AG09319 (cell line): ENCODE measurements around the gene NR1H3.

Experiments used
- DNase-seq: peaks from one replicate; pipeline ENCODE4 v3.0.0-alpha.2; 2010; ENCODE audit warnings: low read depth; ENCODE audit errors: extremely low read depth
- TF ChIP-seq, protein P1 (sequence below): IDR thresholded peaks from 2 replicates; pipeline ENCODE4 v1.5.1; 2011; ENCODE audit warnings: low read depth, mild to moderate bottlenecking, inconsistent platforms, low read length, moderate library complexity

The NR1H3 gene

DNA sequence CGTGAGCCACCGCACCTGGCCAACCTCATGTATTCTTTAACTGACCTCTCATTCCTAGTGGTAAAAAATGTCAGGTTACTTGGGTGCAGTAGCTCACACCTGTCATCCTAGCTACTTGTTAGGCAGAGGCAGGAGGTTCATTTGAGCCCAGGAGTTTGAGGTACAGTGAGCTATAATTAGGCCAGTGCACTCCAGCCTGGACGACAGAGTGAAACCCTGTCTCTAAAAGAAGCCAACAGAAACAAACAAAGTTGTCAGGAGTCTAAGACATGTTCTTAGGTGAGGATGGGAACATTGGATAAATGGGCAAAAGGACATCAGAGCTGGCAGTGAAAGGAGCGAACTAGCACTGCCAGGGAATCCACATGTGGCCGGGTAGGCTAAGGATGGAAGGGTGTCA lies 30.3 kb downstream of the NR1H3 start:
- DNase-seq: no peak
- TF ChIP-seq, protein P1, sequence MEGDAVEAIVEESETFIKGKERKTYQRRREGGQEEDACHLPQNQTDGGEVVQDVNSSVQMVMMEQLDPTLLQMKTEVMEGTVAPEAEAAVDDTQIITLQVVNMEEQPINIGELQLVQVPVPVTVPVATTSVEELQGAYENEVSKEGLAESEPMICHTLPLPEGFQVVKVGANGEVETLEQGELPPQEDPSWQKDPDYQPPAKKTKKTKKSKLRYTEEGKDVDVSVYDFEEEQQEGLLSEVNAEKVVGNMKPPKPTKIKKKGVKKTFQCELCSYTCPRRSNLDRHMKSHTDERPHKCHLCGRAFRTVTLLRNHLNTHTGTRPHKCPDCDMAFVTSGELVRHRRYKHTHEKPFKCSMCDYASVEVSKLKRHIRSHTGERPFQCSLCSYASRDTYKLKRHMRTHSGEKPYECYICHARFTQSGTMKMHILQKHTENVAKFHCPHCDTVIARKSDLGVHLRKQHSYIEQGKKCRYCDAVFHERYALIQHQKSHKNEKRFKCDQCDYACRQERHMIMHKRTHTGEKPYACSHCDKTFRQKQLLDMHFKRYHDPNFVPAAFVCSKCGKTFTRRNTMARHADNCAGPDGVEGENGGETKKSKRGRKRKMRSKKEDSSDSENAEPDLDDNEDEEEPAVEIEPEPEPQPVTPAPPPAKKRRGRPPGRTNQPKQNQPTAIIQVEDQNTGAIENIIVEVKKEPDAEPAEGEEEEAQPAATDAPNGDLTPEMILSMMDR: no peak

DNA sequence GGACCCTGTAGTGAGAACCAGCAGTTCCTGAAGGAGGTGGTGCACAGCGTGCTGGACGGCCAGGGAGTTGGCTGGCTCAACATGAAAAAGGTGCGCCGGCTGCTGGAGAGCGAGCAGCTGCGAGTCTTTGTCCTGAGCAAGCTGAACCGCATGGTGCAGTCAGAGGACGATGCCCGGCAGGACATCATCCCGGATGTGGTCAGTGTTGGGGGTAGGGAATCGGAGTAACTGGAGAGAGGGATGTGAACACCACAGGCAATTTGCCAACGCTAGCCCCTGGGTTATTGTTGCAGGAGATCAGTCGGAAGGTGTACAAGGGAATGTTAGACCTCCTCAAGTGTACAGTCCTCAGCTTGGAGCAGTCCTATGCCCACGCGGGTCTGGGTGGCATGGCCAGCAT lies 32.1 kb downstream of the NR1H3 start:
- DNase-seq: no peak
- TF ChIP-seq, protein P1: no peak

GRCh38 chr11:47295385-47295784 lies 37.6 kb downstream of the NR1H3 start:
- TF ChIP-seq, protein P1: no peak
- no peak for DNase-seq

DNA sequence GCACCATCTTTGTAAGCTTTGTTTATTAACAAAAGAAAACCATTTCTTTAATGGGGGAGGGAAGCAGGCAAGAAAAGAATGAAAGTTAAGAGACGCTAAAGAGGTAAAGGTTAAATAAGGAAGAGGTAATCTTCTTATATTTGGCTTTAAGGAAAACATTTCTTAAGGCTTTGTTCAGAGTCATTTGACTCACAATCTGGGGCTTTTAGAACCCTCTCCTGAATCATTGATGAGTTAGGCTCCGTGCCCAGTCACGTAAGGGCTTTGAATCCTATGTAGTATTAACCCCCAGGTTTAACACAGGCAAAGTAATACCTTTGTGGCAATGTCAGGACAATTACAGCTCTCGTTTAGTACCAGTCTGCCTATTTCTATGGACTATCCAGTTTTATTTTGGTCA lies 38.2 kb downstream of the NR1H3 start:
- TF ChIP-seq, protein P1: no peak
- DNase-seq: no peak

GRCh38 chr11:47299078-47299477 lies 41.3 kb downstream of the NR1H3 start:
- TF ChIP-seq, protein P1: no peak
- DNase-seq: no peak

DNA sequence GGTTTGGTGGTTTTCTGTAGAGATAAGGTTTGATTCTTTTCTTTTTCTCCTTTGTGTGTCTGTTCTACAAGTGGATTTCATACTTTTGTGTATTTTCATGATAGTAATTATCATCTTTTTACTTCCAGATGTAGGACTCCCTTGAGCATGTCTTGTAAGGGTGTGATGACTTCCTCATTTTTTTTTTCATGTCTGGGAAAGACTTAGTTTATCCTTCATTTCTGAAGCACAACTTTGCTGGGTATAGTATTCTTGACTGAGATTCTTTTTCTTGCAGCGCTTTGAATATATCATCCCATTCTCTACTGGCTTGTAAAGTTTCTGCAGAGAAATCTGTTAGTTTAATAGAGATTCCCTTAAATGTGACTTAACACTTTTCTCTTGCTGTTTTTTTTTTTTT lies 45.1 kb downstream of the NR1H3 start:
- DNase-seq: no peak
- TF ChIP-seq, protein P1: no peak

- DNase-seq: no peak
- TF ChIP-seq, protein P1: no peak
Observed at GRCh38 chr11:47305734-47306483, 48.1 kb downstream of the NR1H3 start.
